Measurements from ENCODE around the gene CNTN5. TPM values are rescaled to one million over a fixed set of nuclear protein-coding genes. Genes with fewer than 3 reads are reported as not detected.

The CNTN5 gene
- total RNA-seq, 1 donor from 2014 or later: 17.7 TPM

- Mint-ChIP-seq H3K27ac (no peak overlapping the region), H3K9me3 (no peaks in the 10 kb centered on the region), H3K27me3 (ENCODE audit: low read depth) (no peaks in the 10 kb centered on the region), H3K4me1 (no peaks in the 10 kb centered on the region), H3K36me3 (no peaks in the 10 kb centered on the region), H3K4me3 (no peak overlapping the region)
- TF ChIP-seq CTCF (IDR thresholded peaks at IDR 0.05; ENCODE audit: unreplicated experiment): no peak
- DNase-seq (ENCODE audit: low spot score in 2 of 2, unreplicated experiment in 2 of 2): no peak
Measured at GRCh38 chr11:100133114-100133513, 1112.4 kb downstream of the CNTN5 start.

- no peak for DNase-seq (ENCODE audit: low spot score in 2 of 2, unreplicated experiment in 2 of 2)
- no peak for TF ChIP-seq CTCF (IDR thresholded peaks at IDR 0.05; ENCODE audit: unreplicated experiment)
- Mint-ChIP-seq H3K4me3 (no peak overlapping the region), H3K4me1 (no peaks in the 10 kb centered on the region), H3K36me3 (no peaks in the 10 kb centered on the region), H3K27me3 (ENCODE audit: low read depth) (no peaks in the 10 kb centered on the region), H3K9me3 (no peaks in the 10 kb centered on the region), H3K27ac (no peak overlapping the region)
Measured at GRCh38 chr11:100141201-100141600, 1120.5 kb downstream of the CNTN5 start.

- Mint-ChIP-seq H3K27ac (no peak overlapping the region), H3K27me3 (ENCODE audit: low read depth) (no peaks in the 10 kb centered on the region), H3K9me3 (peaks cover 12% of the 10 kb centered on the region), H3K4me1 (peaks cover 6% of the 10 kb centered on the region), H3K36me3 (no peaks in the 10 kb centered on the region), H3K4me3 (no peak overlapping the region)
- DNase-seq (ENCODE audit: low spot score in 2 of 2, unreplicated experiment in 2 of 2): no peak
- no peak for TF ChIP-seq CTCF (IDR thresholded peaks at IDR 0.05; ENCODE audit: unreplicated experiment)
Measured at GRCh38 chr11:100151944-100152343, 1131.2 kb downstream of the CNTN5 start.

- H3K36me3 Mint-ChIP-seq: no peaks in the 10 kb centered on the region
- no peaks in the 10 kb centered on the region for H3K27me3 Mint-ChIP-seq (ENCODE audit: low read depth)
- peaks cover 6% of the 10 kb centered on the region for H3K4me1 Mint-ChIP-seq
- H3K4me3 Mint-ChIP-seq: no peak overlapping the region
- DNase-seq (ENCODE audit: low spot score in 2 of 2, unreplicated experiment in 2 of 2): no peak
- no peak overlapping the region for H3K27ac Mint-ChIP-seq
- H3K9me3 Mint-ChIP-seq: peaks cover 12% of the 10 kb centered on the region
- no peak for TF ChIP-seq CTCF (IDR thresholded peaks at IDR 0.05; ENCODE audit: unreplicated experiment)
Measured at GRCh38 chr11:100152766-100153165, 1132.0 kb downstream of the CNTN5 start.

GRCh38 chr11:100163471-100163870, 1142.7 kb downstream of the CNTN5 start:
- Mint-ChIP-seq H3K36me3 (no peaks in the 10 kb centered on the region), H3K4me3 (no peak overlapping the region), H3K9me3 (peaks cover 18% of the 10 kb centered on the region), H3K4me1 (peaks cover 2% of the 10 kb centered on the region), H3K27ac (no peak overlapping the region), H3K27me3 (ENCODE audit: low read depth) (no peaks in the 10 kb centered on the region)
- TF ChIP-seq CTCF (IDR thresholded peaks at IDR 0.05; ENCODE audit: unreplicated experiment): no peak
- no peak for DNase-seq (ENCODE audit: low spot score in 2 of 2, unreplicated experiment in 2 of 2)

GRCh38 chr11:100174881-100175280, 1154.1 kb downstream of the CNTN5 start:
- no peak for TF ChIP-seq CTCF (IDR thresholded peaks at IDR 0.05; ENCODE audit: unreplicated experiment)
- H3K27ac Mint-ChIP-seq: no peak overlapping the region
- H3K27me3 Mint-ChIP-seq (ENCODE audit: low read depth): peaks cover 8% of the 10 kb centered on the region
- no peak for DNase-seq (ENCODE audit: low spot score in 2 of 2, unreplicated experiment in 2 of 2)
- no peak overlapping the region for H3K4me3 Mint-ChIP-seq
- H3K36me3 Mint-ChIP-seq: no peaks in the 10 kb centered on the region
- H3K4me1 Mint-ChIP-seq: peaks cover 3% of the 10 kb centered on the region
- no peaks in the 10 kb centered on the region for H3K9me3 Mint-ChIP-seq
